Measurements from ENCODE around the gene ZNF609.

ZNF609 gene

DNA sequence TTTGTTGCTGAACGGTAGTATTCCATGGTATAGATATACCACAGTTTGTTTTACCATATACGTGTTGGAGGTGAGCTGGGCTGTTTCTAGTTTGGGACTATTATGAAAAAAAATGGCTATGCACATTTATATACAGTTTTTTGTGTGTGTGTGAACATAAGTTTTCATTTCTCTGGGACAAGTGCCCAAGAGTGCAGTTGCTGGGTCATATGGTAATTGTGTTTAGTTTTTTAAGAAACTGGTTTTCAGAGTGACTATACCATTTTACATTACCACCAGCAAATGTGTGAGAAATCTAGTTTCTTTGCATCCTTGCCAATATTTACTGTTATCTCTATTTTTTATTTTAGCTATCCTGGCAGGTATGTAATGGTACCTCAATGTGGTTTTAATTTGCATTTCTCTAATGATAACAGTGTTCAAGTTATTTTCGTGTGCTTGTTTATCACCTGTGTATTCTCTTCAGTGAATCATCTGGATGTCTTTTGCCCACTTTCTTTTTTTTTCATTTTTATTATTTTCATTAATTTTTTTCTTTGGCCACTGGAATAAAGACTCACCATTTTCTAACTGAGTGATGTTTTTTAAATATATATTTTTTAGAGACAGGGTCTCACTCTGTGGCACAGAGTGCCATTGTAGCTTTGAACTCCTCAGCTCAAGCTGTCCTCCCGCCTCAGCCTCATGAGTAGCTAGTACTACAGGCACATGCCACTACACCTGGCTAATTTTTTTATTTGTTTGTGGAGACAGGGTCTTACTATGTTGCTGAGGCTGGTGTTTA lies 75.3 kb downstream of the ZNF609 start:
- no peak for DNase-seq (ENCODE audit: low read depth in 3 of 3)

- no peak for DNase-seq (ENCODE audit: low read depth in 3 of 3)
Observed at GRCh38 chr15:64536244-64536836, 76.0 kb downstream of the ZNF609 start.

DNA sequence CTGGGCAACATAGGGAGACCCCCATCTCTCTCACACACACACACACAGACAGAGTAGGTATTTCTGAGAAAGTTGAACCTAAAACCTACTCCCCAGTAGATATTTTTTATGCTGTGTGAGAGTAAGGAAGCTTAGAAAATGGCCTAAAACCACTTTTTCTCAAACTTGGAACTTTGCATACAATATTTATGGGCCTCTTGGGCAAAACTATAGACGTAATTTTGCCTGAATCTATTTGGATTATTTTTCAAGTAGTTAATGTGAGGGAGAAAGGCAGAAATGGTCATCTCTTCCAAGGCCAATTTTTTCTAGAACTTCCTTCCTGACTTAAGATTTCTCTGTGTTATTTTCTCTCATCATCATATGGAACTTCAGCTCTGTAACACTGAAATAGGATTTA lies 81.7 kb downstream of the ZNF609 start:
- no peak for DNase-seq (ENCODE audit: low read depth in 3 of 3)

DNA sequence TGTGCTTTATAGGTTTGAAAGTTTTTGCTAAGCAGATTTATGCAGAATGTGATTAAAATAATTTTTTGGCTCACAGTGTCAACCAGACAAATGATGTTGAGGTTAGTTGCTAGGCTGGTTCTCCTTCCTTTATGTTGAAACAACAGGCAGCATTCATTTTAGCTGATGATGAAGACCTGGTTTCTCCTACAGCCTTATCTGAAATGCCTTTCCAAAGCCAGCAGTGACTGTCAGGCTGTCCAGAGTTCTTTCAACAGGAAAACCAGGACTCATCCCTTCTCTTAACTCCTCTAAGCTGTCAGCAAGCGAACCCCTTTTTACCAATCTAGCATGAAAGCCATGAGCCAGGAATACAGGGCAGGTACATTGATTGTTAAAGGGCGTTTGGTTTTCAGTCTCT lies 84.1 kb downstream of the ZNF609 start:
- no peak for DNase-seq (ENCODE audit: low read depth in 3 of 3)

DNA sequence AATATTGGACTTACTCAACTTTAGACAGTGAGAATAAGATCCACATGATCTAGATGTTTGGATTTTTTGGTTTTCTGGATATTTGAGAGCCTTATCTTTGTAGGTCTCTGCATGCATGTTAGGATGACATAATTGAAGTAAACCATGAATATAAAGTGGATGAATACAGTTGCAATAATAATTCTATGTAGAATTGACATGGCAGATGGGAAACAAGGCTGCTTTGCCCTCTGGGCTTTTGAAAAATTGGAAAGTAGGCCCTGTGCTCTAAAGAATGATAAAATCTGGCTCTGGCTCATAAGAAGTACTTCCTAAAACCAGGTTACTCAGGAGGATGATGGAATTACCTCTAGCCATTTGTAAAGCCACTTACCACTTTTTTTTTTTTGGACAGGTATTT lies 86.9 kb downstream of the ZNF609 start:
- DNase-seq (ENCODE audit: low read depth in 3 of 3) = no peak

DNA sequence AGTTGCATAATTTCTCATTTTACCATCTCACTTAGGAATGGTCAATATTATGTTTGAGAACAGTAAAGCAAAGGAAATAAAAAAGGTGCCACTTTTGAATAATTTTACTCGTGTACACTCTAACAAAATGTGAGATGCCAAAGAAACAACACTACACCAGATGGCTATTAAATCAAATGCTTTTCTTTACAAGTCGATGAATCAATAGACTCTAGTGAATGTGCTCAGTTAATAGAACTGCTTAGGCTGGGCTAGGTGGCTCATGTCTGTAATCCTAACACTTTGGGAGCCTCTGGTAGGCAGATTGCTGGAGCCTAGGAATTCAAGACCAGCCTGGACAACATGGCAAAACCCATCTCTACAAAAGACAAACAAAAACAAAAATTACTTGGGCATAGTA lies 87.9 kb downstream of the ZNF609 start:
- DNase-seq (ENCODE audit: low read depth in 3 of 3) = no peak

- DNase-seq (ENCODE audit: low read depth in 3 of 3) = no peak
Observed at GRCh38 chr15:64549860-64550259, 89.5 kb downstream of the ZNF609 start.

DNA sequence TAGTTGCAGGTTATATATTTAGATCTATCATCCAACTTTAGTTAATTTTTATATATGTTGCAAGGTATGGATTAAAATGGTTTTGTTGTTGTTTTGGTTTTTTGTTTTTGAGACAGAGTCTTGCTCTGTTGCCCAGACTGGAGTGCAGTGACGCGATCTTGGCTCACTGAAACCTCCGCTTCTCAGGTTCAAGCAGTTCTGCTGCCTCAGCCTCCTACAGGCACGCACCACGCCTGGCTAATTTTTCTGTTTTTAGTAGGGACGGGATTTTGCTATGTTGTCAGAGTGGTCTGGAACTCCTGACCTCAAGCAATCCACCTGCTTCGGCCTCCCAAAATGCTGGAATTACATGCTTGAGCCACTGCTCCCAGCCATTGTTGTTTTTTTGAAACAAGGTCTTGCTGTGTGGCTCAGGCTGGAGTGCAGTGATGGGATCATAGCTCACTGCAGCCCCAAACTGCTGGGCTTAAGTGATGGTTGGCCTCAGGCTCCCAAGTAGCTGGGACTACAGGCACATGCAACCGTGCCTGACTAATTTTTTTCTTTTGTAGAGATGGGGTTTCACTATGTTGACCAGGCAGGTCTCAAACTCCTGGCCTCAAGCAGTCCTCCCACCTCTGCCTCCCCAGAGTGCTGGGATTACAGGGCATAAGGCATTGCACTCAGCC lies 92.0 kb downstream of the ZNF609 start:
- DNase-seq (ENCODE audit: low read depth in 3 of 3) = no peak

DNA sequence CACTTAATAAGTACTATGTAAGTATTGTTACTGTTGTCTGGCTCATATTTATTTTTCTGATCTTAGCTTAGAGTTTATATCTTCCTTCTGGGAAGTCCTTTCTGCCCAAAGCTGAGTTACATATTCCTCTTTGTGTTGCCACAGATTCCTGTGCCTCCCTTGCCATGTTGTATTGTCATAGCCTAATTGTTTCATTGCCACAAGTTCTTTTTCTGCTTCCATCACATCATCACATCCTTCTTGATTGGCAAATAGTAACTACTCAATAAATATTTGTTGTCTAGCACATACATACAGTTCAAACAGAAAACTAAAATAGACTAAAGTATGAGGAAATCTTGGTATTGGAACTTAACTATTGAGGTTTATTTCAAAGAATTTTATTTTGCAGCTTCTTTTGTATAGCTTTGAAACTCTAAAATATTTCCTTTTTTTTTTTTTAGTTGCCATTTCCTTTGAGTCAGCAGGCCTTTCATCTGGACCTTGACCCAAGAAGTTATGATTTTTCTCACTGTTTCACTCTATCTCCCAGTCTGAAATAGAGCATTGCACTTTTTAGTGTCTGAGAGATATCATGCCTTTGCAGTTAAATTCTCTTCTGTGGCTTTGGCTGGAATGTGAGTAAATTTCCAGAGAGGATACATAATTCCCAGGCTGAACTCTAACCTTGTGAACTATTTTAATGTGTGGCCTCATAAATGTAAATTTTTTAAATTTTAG lies 98.2 kb downstream of the ZNF609 start:
- no peak for DNase-seq (ENCODE audit: low read depth in 3 of 3)

DNA sequence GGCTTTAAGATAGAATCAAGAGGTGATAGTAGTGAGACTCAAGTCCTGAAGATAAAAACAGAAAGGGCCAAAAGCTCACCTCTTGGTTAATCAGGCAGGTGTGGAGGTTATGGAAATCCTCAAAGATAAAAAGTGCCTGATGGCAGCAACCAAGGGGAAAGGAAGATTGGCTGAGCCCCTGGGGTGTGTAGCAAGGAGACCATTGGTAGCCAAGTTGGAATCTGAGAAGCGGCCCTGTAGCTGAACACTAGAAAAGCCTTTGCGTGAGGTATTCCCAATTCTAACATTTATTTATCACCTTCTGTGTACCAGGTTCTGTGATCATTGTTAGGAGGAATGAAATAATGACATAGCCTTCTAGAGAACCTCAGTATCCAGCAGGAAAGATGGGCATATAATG lies 98.9 kb downstream of the ZNF609 start:
- DNase-seq (ENCODE audit: low read depth in 3 of 3) = no peak

DNA sequence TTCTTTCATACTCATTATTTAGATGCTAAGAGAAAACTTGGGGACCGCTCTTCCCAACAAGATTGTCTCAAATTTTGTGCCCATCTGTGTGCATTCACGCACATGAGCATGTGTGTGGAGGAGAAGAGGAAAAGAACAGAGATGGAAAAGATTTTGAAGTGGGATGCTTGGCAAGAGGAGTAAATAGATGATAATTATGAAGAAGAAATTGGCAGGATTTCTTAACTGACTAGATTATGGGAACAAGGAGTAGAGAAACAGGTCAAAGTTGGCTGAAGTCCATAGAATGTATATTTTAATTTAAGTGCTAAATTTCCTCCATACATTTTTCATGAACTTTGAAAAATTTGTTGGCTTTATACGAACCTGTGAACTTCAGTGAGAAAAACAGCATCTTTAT lies 100.1 kb downstream of the ZNF609 start:
- DNase-seq (ENCODE audit: low read depth in 3 of 3) = no peak

GRCh38 chr15:64560998-64561397 lies 100.6 kb downstream of the ZNF609 start:
- no peak for DNase-seq (ENCODE audit: low read depth in 3 of 3)

- DNase-seq (ENCODE audit: low read depth in 3 of 3) = no peak
Observed at GRCh38 chr15:64562003-64562640, 101.7 kb downstream of the ZNF609 start.

GRCh38 chr15:64566102-64566501 lies 105.7 kb downstream of the ZNF609 start:
- DNase-seq (ENCODE audit: low read depth in 3 of 3) = no peak

GRCh38 chr15:64566629-64567427 lies 106.5 kb downstream of the ZNF609 start:
- DNase-seq (ENCODE audit: low read depth in 3 of 3) = no peak

DNA sequence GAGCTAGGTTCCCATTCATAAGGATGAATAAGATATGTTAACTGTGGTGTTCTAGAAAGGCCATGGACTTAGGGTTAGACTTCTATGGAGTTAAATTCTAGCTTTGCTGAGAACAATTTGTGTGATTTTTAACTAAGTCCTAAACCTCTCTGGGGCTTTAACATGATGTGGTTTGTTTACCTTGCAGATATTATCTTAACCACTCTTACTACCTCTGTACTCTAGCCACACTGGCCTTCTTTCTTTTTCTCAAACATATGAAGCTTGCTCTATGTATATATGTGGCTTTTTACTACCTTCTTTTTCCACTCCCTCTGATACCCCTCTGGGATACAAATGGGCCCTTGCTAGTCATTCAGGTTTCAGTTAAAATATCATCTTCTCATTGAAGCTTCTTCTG lies 108.4 kb downstream of the ZNF609 start:
- no peak for DNase-seq (ENCODE audit: low read depth in 3 of 3)

DNA sequence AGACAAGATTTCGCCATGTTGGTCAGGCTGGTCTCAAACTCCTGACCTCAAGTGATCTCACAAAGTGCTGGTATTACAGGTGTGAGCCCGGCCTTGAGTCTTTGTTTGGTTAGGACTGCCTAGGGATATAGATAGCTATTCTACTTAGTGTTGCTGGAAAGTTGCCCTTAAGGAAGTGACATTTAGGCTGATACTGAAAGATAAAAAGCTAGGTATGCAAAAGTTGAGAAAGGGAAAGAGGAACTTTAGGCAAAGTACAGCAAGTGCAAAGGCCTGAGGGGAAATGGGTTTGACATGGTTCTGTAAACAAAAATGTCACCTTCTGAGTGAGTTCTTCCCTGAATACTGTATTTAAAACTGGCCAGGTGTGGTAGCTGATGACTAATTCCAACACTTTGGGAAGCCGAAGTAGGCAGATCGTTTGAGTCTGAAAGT lies 111.5 kb downstream of the ZNF609 start:
- DNase-seq (ENCODE audit: low read depth in 3 of 3) = no peak

GRCh38 chr15:64572856-64573255 lies 112.5 kb downstream of the ZNF609 start:
- DNase-seq (ENCODE audit: low read depth in 3 of 3) = no peak

DNA sequence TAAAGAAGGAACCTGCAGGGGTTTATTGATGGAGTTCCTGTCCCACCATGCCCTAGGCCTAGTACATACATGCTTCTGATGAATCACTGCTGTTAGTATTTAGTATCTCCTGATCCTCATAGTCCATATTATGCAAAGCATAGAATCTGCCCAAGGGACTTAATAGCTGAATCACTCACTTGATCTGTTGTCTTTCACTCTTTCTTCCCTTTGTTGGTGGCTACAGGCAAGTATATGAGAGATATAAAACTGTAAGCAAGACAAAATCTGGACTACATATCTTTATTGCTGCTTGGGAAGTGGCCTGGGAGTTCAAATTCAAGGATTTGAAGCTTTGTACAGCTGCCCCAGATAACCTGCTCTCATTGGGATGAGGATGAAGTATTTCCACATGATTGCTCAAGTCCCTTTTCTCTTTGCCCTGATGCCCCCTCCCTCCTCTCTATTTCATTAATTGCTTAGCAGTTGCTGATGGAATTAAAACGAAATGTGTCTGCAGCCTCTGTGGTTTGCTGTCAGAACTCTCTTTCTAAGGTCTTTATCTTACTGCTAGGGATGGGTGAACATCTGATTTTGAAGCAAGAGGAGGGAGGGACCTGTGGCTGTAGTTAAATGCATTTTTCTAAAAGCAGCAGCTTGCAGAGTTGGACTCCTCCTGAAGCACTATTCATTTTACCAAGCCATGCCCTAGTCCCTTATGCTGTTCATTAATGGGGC lies 114.1 kb downstream of the ZNF609 start:
- DNase-seq (ENCODE audit: low read depth in 3 of 3) = no peak

- DNase-seq (ENCODE audit: low read depth in 3 of 3) = no peak
Observed at GRCh38 chr15:64580696-64581407, 120.5 kb downstream of the ZNF609 start.
